ENCODE measurements around the gene CLGN. TPM values are rescaled to one million over a fixed set of nuclear protein-coding genes. Genes with fewer than 3 reads are reported as not detected.
A peak's percentile ranks its signal among the peaks of the same experiment; 100 is the strongest.

Gene CLGN
- total and polyA plus RNA-seq, 2 of the 13 experiments (the other 11 are each of a cell fraction or from before 2014, with no cell fraction given), result 7.2 to 17.0 TPM

GRCh38 chr4:140426610-140427105 is 790 bp downstream of the CLGN start (continued):
- TF ChIP-seq HBP1 (CRISPR knock-in tag; IDR thresholded peaks at IDR 0.05; ENCODE audit: low read depth) (no peak), KMT2B (CRISPR knock-in tag; IDR thresholded peaks at IDR 0.05) (no peak; the same call in 1 of the 2 replicates), POGZ (CRISPR knock-in tag; IDR thresholded peaks at IDR 0.05) (0 out of 2 replicates have a peak, but pooled peaks have one; percentile 17), ZNF782 (CRISPR knock-in tag; IDR thresholded peaks at IDR 0.05; ENCODE audit: borderline replicate concordance) (no peak), CBFB (CRISPR knock-in tag; IDR thresholded peaks at IDR 0.05) (0 out of 2 replicates have a peak, but pooled peaks have one; percentile 7), ZFP90 (CRISPR knock-in tag; IDR thresholded peaks at IDR 0.05; ENCODE audit: borderline replicate concordance) (0 out of 2 replicates have a peak, but pooled peaks have one; percentile 9), ZBTB21 (CRISPR knock-in tag; IDR thresholded peaks at IDR 0.05) (peak; percentile 11; the same call in 1 of the 2 replicates), ZGPAT (CRISPR knock-in tag; IDR thresholded peaks at IDR 0.05) (no peak; the same call in 1 of the 2 replicates), ZNF580 (CRISPR knock-in tag; IDR thresholded peaks at IDR 0.05; ENCODE audit: borderline replicate concordance, low read depth) (0 out of 2 replicates have a peak, but pooled peaks have one; percentile 29), TEAD2 (CRISPR knock-in tag; IDR thresholded peaks at IDR 0.05) (no peak), MLXIP (CRISPR knock-in tag; IDR thresholded peaks at IDR 0.05; ENCODE audit: borderline replicate concordance) (no peak), ZNF777 (CRISPR knock-in tag; IDR thresholded peaks at IDR 0.05) (peak; percentile 70), CTCF (CRISPR knock-in tag; IDR thresholded peaks at IDR 0.05) (peak; percentile 43; the same call in 1 of the 2 replicates), SP5 (CRISPR knock-in tag; IDR thresholded peaks at IDR 0.05; ENCODE audit: borderline replicate concordance, low read depth) (no peak), MXD4 (CRISPR knock-in tag; IDR thresholded peaks at IDR 0.05) (no peak; the same call in 1 of the 2 replicates), NAIF1 (CRISPR knock-in tag; IDR thresholded peaks at IDR 0.05; ENCODE audit: borderline replicate concordance) (no peak), SIN3A (IDR thresholded peaks at IDR 0.05; ENCODE audit: borderline replicate concordance, low read depth, low read length) (0 out of 2 replicates have a peak, but pooled peaks have one; percentile 40), SUZ12 (IDR thresholded peaks at IDR 0.05; ENCODE audit: low read depth, low read length) (no peak), SNAPC5 (CRISPR knock-in tag; IDR thresholded peaks at IDR 0.05; ENCODE audit: borderline replicate concordance) (no peak), ZFP36L2 (CRISPR knock-in tag; IDR thresholded peaks at IDR 0.05) (no peak), ZSCAN20 (CRISPR knock-in tag; IDR thresholded peaks at IDR 0.05; ENCODE audit: borderline replicate concordance) (0 out of 2 replicates have a peak, but pooled peaks have one; percentile 51), IRF2 (CRISPR knock-in tag; IDR thresholded peaks at IDR 0.05) (no peak)
